GM23338 (cell line): ENCODE results near the gene USP2. TPM values are rescaled to one million over a fixed set of nuclear protein-coding genes. Genes with fewer than 3 reads are reported as not detected.

ENCODE experiments used
- ATAC-seq: fragments of 200-7000 bp; cut with Tn5 transposase; 3 replicates; pipeline ENCODE4 v1.9.1; 2020
- DNase-seq: peaks from one replicate; pipeline ENCODE4 v3.0.0-alpha.2; 2015; ENCODE audit warnings: low spot score
- H2AFZ ChIP-seq: fragments of 200-600 bp; sonication (generic); 2 replicates; pipeline ENCODE4 v1.8.0; 2016; ENCODE audit warnings: antibody characterized with exemption, mild to moderate bottlenecking, moderate library complexity
- H3F3A ChIP-seq: fragments of 200-600 bp; sonication (generic); replicated peaks from 2 replicates; pipeline ENCODE4 v1.8.0; 2017; ENCODE audit warnings: antibody characterized with exemption, mixed run types, low read depth
- H3K27ac ChIP-seq: fragments of 200-600 bp; sonication (generic); 2 replicates; pipeline ENCODE4 v1.6.1; 2016; ENCODE audit warnings: low read depth
- H3K27me3 ChIP-seq: fragments of 200-600 bp; sonication (generic); 2 replicates; pipeline ENCODE4 v1.8.0; 2016; ENCODE audit warnings: mild to moderate bottlenecking, mixed run types, moderate library complexity; ENCODE audit not compliant: insufficient read depth
- H3K36me3 ChIP-seq: fragments of 200-600 bp; sonication (generic); 2 replicates; pipeline ENCODE4 v1.8.0; 2016; ENCODE audit warnings: mild to moderate bottlenecking; ENCODE audit not compliant: insufficient read depth
- H3K4me1 ChIP-seq: fragments of 200-600 bp; sonication (generic); 2 replicates; pipeline ENCODE4 v1.8.0; 2016; ENCODE audit warnings: mild to moderate bottlenecking, moderate library complexity; ENCODE audit not compliant: insufficient read depth
- H3K4me2 ChIP-seq: fragments of 200-600 bp; sonication (generic); 2 replicates; pipeline ENCODE4 v1.7.1; 2017; ENCODE audit warnings: mixed run types
- H3K4me3 ChIP-seq: fragments of 200-600 bp; sonication (generic); 2 replicates; pipeline ENCODE4 v1.6.1; 2016; ENCODE audit warnings: mixed run types
- H3K79me2 ChIP-seq: fragments of 200-600 bp; sonication (generic); replicated peaks from 2 replicates; pipeline ENCODE4 v1.8.0; 2017; ENCODE audit warnings: mild to moderate bottlenecking; ENCODE audit not compliant: insufficient read depth
- H3K9me2 ChIP-seq: fragments of 200-600 bp; sonication (generic); 2 replicates; pipeline ENCODE4 v1.8.0; 2017; ENCODE audit not compliant: insufficient read depth
- H4K20me1 ChIP-seq: fragments of 200-600 bp; sonication (generic); replicated peaks from 2 replicates; pipeline ENCODE4 v1.8.0; 2017; ENCODE audit warnings: mild to moderate bottlenecking; ENCODE audit not compliant: insufficient read depth
- H3K27ac Mint-ChIP-seq: 2 replicates; pipeline ENCODE4 v1.8.0; 2020; ENCODE audit warnings: inconsistent platforms, mild to moderate bottlenecking, moderate library complexity, mixed read lengths
- H3K27me3 Mint-ChIP-seq: 3 replicates; pipeline ENCODE4 v1.8.0; 2022; ENCODE audit warnings: low read depth, mild to moderate bottlenecking, moderate library complexity, mixed read lengths, inconsistent platforms; ENCODE audit not compliant: insufficient read depth, poor library complexity
- H3K36me3 Mint-ChIP-seq: 3 replicates; pipeline ENCODE4 v1.8.0; 2021; ENCODE audit warnings: low read depth, mild to moderate bottlenecking, inconsistent platforms, moderate library complexity, mixed read lengths
- H3K4me1 Mint-ChIP-seq: 3 replicates; pipeline ENCODE4 v1.8.0; 2020; ENCODE audit warnings: mild to moderate bottlenecking, inconsistent platforms, mixed read lengths
- H3K4me3 Mint-ChIP-seq: 3 replicates; pipeline ENCODE4 v1.8.0; 2021; ENCODE audit warnings: moderate library complexity, mild to moderate bottlenecking, inconsistent platforms, mixed read lengths
- H3K9me3 Mint-ChIP-seq: 3 replicates; pipeline ENCODE4 v1.8.0; 2020; ENCODE audit warnings: moderate library complexity, mild to moderate bottlenecking, inconsistent platforms, mixed read lengths
- CREB1 ChIP-seq: fragments of 250-450 bp; sonication (Bioruptor Pico); IDR thresholded peaks from 2 replicates; pipeline ENCODE4 v1.5.0; 2020; ENCODE audit warnings: low read depth, mild to moderate bottlenecking, moderate library complexity
- EZH2 ChIP-seq: fragments of 200-600 bp; sonication (generic); IDR thresholded peaks from one replicate; pipeline ENCODE4 v1.8.0; 2017; ENCODE audit warnings: antibody characterized with exemption, mild to moderate bottlenecking, low read depth; ENCODE audit not compliant: unreplicated experiment
- EZH2phosphoT487 ChIP-seq: fragments of 200-600 bp; sonication (generic); IDR thresholded peaks from one replicate; pipeline ENCODE4 v1.8.1; 2018; ENCODE audit warnings: antibody characterized with exemption; ENCODE audit not compliant: unreplicated experiment
- JUNB ChIP-seq: IDR thresholded peaks from one replicate; pipeline ENCODE4 v1.6.1; 2016; ENCODE audit warnings: antibody characterized with exemption; ENCODE audit not compliant: unreplicated experiment
- NANOG ChIP-seq: IDR thresholded peaks from 2 replicates; pipeline ENCODE4 v1.6.1; 2016; ENCODE audit warnings: antibody characterized with exemption, borderline replicate concordance
- POLR2AphosphoS5 ChIP-seq: IDR thresholded peaks from 2 replicates; pipeline ENCODE4 v1.6.1; 2016; ENCODE audit warnings: antibody characterized with exemption, low read depth
- STAT1 ChIP-seq: IDR thresholded peaks from one replicate; pipeline ENCODE4 v1.6.1; 2016; ENCODE audit warnings: antibody characterized with exemption; ENCODE audit not compliant: unreplicated experiment
- ZNF114 ChIP-seq: fragments of 250-450 bp; sonication (Bioruptor Pico); IDR thresholded peaks from 2 replicates; pipeline ENCODE4 v1.5.0; 2020; ENCODE audit warnings: mild to moderate bottlenecking, moderate library complexity
- polyA plus RNA-seq: library from polyadenylated mRNA; unstranded; fragments of >200 nt; fragmentation: Nextera tagmentation; extraction: Ambion mirVana; gene quantifications from 2 replicates; pipeline ENCODE4 v1.2.1, GENCODE V29; 2016
- total RNA-seq: library from RNA; depleted of rRNA; stranded (reverse); fragments of >200 nt; shearing (Covaris generic); gene quantifications from 2 replicates; pipeline ENCODE4 v1.2.3, GENCODE V29; 2014
- TF ChIP-seq, protein P1 (sequence below): IDR thresholded peaks from 2 replicates; pipeline ENCODE4 v1.6.1; 2016; ENCODE audit warnings: antibody characterized with exemption
- TF ChIP-seq, protein P2 (sequence below): fragments of 250-450 bp; sonication (Bioruptor Pico); IDR thresholded peaks from 2 replicates; pipeline ENCODE4 v1.5.0; 2020; ENCODE audit warnings: mild to moderate bottlenecking, moderate library complexity
- TF ChIP-seq, protein P3 (sequence below): IDR thresholded peaks from one replicate; pipeline ENCODE4 v1.6.1; 2018; ENCODE audit warnings: antibody characterized with exemption; ENCODE audit not compliant: unreplicated experiment
- TF ChIP-seq, protein P4 (sequence below), 2 experiments: fragments of 200-600 bp in 1 of 2; sonication (generic) in 1 of 2; conservative IDR thresholded peaks; 2 replicates each; pipeline versions ENCODE4 v1.5.1 to v1.6.1; 2016 to 2017; ENCODE audit warnings: antibody characterized with exemption in 2 of 2, low read depth in 2 of 2, mild to moderate bottlenecking in 2 of 2, moderate library complexity in 1 of 2

USP2 gene
- total and polyA plus RNA-seq, 2 experiments from 2014 or later = 4.9 to 5.0 TPM

DNA sequence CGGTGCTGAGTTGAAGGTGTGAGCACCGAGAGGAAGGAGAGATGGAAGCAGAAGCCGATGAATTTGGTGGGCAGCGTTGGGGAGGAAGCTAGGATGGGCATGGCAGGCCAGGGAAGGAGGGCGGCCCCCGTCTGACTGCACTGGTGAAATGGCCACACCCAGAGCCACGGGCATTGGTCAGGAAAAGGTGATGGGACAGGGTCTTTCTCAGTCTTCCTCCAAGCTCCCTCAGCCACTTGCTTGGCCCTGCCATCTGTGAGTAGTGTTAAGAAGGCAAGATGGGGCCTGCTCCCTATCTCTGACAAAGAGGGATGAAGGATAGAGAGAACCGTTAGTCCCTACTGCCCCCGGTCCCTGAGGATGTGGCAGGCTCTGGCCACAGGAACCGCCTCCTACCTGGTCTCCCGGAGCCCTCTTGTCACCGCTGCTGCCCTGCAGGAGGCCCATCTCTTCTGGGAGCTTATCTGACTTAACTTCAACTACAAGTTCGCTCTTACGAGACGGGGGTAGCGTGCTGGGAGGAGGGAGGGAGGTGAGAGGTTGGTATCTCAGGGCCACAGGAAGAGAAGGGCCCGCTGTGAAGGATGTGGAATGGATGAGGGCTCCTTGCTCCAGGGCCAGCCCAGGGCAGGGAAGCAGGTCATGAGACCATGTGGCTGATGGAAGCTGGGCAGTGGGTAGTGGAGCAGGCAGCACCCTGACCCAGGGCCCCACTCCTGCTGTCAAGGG, 71.4 kb downstream of the USP2 start:
- ATAC-seq = no peak
- Histone ChIP-seq H3K4me3 (no peak overlapping the region), H3K27me3 (peaks cover 7% of the 10 kb centered on the region), H3K36me3 (peaks cover 7% of the 10 kb centered on the region; the same call in 1 of the 2 replicates), H3K79me2 (no peaks in the 10 kb centered on the region), H3K4me1 (peaks cover 20% of the 10 kb centered on the region; the same call in 1 of the 2 replicates), H4K20me1 (peaks cover 14% of the 10 kb centered on the region), H3K27ac (no peak overlapping the region), H3K4me2 (no peak overlapping the region), H3F3A (0 out of 2 replicates have a peak, but pooled peaks cover 3% of the 10 kb centered on the region), H2AFZ (no peak overlapping the region), H3K9me2 (no peaks in the 10 kb centered on the region)
- peaks cover 19% of the 10 kb centered on the region for H3K4me1 Mint-ChIP-seq
- H3K27me3 Mint-ChIP-seq = peaks cover 25% of the 10 kb centered on the region
- TF ChIP-seq, protein P1, sequence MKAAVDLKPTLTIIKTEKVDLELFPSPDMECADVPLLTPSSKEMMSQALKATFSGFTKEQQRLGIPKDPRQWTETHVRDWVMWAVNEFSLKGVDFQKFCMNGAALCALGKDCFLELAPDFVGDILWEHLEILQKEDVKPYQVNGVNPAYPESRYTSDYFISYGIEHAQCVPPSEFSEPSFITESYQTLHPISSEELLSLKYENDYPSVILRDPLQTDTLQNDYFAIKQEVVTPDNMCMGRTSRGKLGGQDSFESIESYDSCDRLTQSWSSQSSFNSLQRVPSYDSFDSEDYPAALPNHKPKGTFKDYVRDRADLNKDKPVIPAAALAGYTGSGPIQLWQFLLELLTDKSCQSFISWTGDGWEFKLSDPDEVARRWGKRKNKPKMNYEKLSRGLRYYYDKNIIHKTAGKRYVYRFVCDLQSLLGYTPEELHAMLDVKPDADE = no peak
- TF ChIP-seq JUNB (no peak), ZNF114 (CRISPR knock-in tag) (no peak), EZH2 (no peak), STAT1 (no peak), EZH2phosphoT487 (no peak), POLR2AphosphoS5 (no peak), NANOG (no peak), CREB1 (CRISPR knock-in tag) (no peak)
- TF ChIP-seq, protein P2, sequence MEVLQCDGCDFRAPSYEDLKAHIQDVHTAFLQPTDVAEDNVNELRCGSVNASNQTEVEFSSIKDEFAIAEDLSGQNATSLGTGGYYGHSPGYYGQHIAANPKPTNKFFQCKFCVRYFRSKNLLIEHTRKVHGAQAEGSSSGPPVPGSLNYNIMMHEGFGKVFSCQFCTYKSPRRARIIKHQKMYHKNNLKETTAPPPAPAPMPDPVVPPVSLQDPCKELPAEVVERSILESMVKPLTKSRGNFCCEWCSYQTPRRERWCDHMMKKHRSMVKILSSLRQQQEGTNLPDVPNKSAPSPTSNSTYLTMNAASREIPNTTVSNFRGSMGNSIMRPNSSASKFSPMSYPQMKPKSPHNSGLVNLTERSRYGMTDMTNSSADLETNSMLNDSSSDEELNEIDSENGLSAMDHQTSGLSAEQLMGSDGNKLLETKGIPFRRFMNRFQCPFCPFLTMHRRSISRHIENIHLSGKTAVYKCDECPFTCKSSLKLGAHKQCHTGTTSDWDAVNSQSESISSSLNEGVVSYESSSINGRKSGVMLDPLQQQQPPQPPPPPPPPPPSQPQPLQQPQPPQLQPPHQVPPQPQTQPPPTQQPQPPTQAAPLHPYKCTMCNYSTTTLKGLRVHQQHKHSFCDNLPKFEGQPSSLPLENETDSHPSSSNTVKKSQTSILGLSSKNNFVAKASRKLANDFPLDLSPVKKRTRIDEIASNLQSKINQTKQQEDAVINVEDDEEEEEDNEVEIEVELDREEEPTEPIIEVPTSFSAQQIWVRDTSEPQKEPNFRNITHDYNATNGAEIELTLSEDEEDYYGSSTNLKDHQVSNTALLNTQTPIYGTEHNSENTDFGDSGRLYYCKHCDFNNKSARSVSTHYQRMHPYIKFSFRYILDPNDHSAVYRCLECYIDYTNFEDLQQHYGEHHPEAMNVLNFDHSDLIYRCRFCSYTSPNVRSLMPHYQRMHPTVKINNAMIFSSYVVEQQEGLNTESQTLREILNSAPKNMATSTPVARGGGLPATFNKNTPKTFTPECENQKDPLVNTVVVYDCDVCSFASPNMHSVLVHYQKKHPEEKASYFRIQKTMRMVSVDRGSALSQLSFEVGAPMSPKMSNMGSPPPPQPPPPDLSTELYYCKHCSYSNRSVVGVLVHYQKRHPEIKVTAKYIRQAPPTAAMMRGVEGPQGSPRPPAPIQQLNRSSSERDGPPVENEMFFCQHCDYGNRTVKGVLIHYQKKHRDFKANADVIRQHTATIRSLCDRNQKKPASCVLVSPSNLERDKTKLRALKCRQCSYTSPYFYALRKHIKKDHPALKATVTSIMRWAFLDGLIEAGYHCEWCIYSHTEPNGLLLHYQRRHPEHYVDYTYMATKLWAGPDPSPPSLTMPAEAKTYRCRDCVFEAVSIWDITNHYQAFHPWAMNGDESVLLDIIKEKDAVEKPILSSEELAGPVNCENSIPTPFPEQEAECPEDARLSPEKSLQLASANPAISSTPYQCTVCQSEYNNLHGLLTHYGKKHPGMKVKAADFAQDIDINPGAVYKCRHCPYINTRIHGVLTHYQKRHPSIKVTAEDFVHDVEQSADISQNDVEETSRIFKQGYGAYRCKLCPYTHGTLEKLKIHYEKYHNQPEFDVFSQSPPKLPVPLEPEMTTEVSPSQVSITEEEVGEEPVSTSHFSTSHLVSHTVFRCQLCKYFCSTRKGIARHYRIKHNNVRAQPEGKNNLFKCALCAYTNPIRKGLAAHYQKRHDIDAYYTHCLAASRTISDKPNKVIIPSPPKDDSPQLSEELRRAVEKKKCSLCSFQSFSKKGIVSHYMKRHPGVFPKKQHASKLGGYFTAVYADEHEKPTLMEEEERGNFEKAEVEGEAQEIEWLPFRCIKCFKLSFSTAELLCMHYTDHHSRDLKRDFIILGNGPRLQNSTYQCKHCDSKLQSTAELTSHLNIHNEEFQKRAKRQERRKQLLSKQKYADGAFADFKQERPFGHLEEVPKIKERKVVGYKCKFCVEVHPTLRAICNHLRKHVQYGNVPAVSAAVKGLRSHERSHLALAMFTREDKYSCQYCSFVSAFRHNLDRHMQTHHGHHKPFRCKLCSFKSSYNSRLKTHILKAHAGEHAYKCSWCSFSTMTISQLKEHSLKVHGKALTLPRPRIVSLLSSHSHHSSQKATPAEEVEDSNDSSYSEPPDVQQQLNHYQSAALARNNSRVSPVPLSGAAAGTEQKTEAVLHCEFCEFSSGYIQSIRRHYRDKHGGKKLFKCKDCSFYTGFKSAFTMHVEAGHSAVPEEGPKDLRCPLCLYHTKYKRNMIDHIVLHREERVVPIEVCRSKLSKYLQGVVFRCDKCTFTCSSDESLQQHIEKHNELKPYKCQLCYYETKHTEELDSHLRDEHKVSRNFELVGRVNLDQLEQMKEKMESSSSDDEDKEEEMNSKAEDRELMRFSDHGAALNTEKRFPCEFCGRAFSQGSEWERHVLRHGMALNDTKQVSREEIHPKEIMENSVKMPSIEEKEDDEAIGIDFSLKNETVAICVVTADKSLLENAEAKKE (CRISPR knock-in tag) = no peak
- TF ChIP-seq, protein P3, sequence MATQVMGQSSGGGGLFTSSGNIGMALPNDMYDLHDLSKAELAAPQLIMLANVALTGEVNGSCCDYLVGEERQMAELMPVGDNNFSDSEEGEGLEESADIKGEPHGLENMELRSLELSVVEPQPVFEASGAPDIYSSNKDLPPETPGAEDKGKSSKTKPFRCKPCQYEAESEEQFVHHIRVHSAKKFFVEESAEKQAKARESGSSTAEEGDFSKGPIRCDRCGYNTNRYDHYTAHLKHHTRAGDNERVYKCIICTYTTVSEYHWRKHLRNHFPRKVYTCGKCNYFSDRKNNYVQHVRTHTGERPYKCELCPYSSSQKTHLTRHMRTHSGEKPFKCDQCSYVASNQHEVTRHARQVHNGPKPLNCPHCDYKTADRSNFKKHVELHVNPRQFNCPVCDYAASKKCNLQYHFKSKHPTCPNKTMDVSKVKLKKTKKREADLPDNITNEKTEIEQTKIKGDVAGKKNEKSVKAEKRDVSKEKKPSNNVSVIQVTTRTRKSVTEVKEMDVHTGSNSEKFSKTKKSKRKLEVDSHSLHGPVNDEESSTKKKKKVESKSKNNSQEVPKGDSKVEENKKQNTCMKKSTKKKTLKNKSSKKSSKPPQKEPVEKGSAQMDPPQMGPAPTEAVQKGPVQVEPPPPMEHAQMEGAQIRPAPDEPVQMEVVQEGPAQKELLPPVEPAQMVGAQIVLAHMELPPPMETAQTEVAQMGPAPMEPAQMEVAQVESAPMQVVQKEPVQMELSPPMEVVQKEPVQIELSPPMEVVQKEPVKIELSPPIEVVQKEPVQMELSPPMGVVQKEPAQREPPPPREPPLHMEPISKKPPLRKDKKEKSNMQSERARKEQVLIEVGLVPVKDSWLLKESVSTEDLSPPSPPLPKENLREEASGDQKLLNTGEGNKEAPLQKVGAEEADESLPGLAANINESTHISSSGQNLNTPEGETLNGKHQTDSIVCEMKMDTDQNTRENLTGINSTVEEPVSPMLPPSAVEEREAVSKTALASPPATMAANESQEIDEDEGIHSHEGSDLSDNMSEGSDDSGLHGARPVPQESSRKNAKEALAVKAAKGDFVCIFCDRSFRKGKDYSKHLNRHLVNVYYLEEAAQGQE = no peak
- TF ChIP-seq, protein P4, sequence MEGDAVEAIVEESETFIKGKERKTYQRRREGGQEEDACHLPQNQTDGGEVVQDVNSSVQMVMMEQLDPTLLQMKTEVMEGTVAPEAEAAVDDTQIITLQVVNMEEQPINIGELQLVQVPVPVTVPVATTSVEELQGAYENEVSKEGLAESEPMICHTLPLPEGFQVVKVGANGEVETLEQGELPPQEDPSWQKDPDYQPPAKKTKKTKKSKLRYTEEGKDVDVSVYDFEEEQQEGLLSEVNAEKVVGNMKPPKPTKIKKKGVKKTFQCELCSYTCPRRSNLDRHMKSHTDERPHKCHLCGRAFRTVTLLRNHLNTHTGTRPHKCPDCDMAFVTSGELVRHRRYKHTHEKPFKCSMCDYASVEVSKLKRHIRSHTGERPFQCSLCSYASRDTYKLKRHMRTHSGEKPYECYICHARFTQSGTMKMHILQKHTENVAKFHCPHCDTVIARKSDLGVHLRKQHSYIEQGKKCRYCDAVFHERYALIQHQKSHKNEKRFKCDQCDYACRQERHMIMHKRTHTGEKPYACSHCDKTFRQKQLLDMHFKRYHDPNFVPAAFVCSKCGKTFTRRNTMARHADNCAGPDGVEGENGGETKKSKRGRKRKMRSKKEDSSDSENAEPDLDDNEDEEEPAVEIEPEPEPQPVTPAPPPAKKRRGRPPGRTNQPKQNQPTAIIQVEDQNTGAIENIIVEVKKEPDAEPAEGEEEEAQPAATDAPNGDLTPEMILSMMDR (conservative IDR thresholded peaks at IDR 0.05; ENCODE audit: low read depth in 2 of 2) = no peak
- no peaks in the 10 kb centered on the region for H3K9me3 Mint-ChIP-seq
- peaks cover 21% of the 10 kb centered on the region; the same call in 2 of the 3 replicates for H3K36me3 Mint-ChIP-seq
- H3K27ac Mint-ChIP-seq = no peak overlapping the region
- DNase-seq = no peak
- no peak overlapping the region for H3K4me3 Mint-ChIP-seq
